OCI-LY3 (cell line): ENCODE results near the gene MUSK.

ENCODE experiments used
- H2AFZ ChIP-seq: fragments of 200-600, 300-600 bp; shearing (Covaris generic); 2 replicates; pipeline ENCODE4 v1.6.0; 2014; ENCODE audit warnings: antibody characterized with exemption, low read depth, low read length
- H3K27ac ChIP-seq: fragments of 200-600, 300-600 bp; sonication (generic); 2 replicates; pipeline ENCODE4 v1.5.1; 2014; ENCODE audit warnings: mild to moderate bottlenecking, low read length, moderate library complexity, mixed read lengths
- H3K27me3 ChIP-seq: fragments of 200-600, 300-600 bp; sonication (generic); 2 replicates; pipeline ENCODE4 v1.6.1; 2014; ENCODE audit warnings: low read depth, low read length, mixed read lengths
- H3K36me3 ChIP-seq: fragments of 200-600, 300-600 bp; sonication (generic); replicated peaks from 2 replicates; pipeline ENCODE3; 2014; ENCODE audit warnings: low read depth, low read length, mixed read lengths
- H3K4me1 ChIP-seq: fragments of 300-600, 200-600 bp; sonication (generic); 2 replicates; pipeline ENCODE4 v1.6.1; 2014; ENCODE audit warnings: low read length, mixed read lengths
- H3K4me2 ChIP-seq: fragments of 200-600, 300-600 bp; sonication (generic); 2 replicates; pipeline ENCODE4 v1.6.1; 2014; ENCODE audit warnings: low read length, mixed read lengths
- H3K4me3 ChIP-seq: fragments of 300-600, 200-600 bp; sonication (generic); 2 replicates; pipeline ENCODE4 v1.5.1; 2014; ENCODE audit warnings: antibody characterized with exemption, mild to moderate bottlenecking, low read length, moderate library complexity
- H3K79me2 ChIP-seq: fragments of 300-600, 200-600 bp; shearing (Covaris generic); 2 replicates; pipeline ENCODE4 v1.6.1; 2014; ENCODE audit warnings: mild to moderate bottlenecking, low read length, mixed read lengths
- H3K9ac ChIP-seq: fragments of 300-600, 200-600 bp; shearing (Covaris generic); 2 replicates; pipeline ENCODE4 v1.6.0; 2014; ENCODE audit warnings: mild to moderate bottlenecking, low read length, moderate library complexity
- H3K9me3 ChIP-seq: fragments of 200-600, 300-600 bp; shearing (Covaris generic); 2 replicates; pipeline ENCODE4 v1.6.1; 2014; ENCODE audit warnings: low read length, mixed read lengths; ENCODE audit not compliant: insufficient read depth
- H4K20me1 ChIP-seq: fragments of 200-600, 300-600 bp; sonication (generic); 2 replicates; pipeline ENCODE4 v1.6.1; 2016; ENCODE audit warnings: low read length, mixed read lengths; ENCODE audit not compliant: insufficient read depth
- EZH2phosphoT487 ChIP-seq: fragments of 200-600 bp; shearing (Covaris generic); IDR thresholded peaks from 2 replicates; pipeline ENCODE4 v1.6.1; 2018; ENCODE audit warnings: antibody characterized with exemption, mixed run types, low read depth
- TF ChIP-seq, protein P1 (sequence below): fragments of 200-600, 300-600 bp; sonication (generic); IDR thresholded peaks from 2 replicates; pipeline ENCODE4 v1.5.1; 2014; ENCODE audit warnings: antibody characterized with exemption, low read length, low read depth

MUSK gene

GRCh38 chr9:110710420-110710819 is 41.8 kb downstream of the MUSK start:
- Histone ChIP-seq H3K4me3 (no peak overlapping the region), H4K20me1 (no peaks in the 10 kb centered on the region), H3K27me3 (no peaks in the 10 kb centered on the region), H3K9me3 (no peaks in the 10 kb centered on the region), H3K9ac (no peak overlapping the region), H3K27ac (no peak overlapping the region), H3K79me2 (no peaks in the 10 kb centered on the region), H3K4me1 (no peaks in the 10 kb centered on the region), H2AFZ (no peak overlapping the region), H3K36me3 (no peaks in the 10 kb centered on the region), H3K4me2 (no peak overlapping the region)
- TF ChIP-seq EZH2phosphoT487 = no peak
- TF ChIP-seq, protein P1, sequence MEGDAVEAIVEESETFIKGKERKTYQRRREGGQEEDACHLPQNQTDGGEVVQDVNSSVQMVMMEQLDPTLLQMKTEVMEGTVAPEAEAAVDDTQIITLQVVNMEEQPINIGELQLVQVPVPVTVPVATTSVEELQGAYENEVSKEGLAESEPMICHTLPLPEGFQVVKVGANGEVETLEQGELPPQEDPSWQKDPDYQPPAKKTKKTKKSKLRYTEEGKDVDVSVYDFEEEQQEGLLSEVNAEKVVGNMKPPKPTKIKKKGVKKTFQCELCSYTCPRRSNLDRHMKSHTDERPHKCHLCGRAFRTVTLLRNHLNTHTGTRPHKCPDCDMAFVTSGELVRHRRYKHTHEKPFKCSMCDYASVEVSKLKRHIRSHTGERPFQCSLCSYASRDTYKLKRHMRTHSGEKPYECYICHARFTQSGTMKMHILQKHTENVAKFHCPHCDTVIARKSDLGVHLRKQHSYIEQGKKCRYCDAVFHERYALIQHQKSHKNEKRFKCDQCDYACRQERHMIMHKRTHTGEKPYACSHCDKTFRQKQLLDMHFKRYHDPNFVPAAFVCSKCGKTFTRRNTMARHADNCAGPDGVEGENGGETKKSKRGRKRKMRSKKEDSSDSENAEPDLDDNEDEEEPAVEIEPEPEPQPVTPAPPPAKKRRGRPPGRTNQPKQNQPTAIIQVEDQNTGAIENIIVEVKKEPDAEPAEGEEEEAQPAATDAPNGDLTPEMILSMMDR = no peak

GRCh38 chr9:110712955-110713354 is 44.4 kb downstream of the MUSK start:
- Histone ChIP-seq H3K79me2 (no peaks in the 10 kb centered on the region), H3K4me1 (no peaks in the 10 kb centered on the region), H3K27ac (no peak overlapping the region), H3K27me3 (no peaks in the 10 kb centered on the region), H3K36me3 (no peaks in the 10 kb centered on the region), H3K9ac (no peak overlapping the region), H3K4me3 (no peak overlapping the region), H3K4me2 (no peak overlapping the region), H4K20me1 (no peaks in the 10 kb centered on the region), H3K9me3 (no peaks in the 10 kb centered on the region), H2AFZ (no peak overlapping the region)
- TF ChIP-seq, protein P1 = no peak
- no peak for TF ChIP-seq EZH2phosphoT487

DNA sequence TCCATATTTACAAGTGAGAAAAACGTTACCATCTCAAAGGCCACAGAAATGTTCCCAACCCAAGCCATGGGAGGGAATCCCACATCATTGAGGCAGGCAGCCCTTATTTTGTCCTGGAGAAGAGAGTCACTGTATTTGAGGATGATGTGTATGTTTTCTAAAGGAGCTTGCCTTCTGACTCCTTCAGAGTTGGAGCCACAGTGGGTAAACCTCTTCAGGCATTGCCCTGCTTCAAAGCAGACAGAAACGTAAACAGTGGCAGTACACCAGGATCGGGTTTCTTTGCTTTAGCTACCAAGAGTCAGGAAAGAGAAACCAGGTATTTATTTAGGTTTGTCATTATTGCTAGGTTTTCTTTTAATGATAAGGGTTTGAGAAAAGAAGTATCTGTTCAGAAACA is 45.7 kb downstream of the MUSK start:
- H3K36me3 ChIP-seq = no peaks in the 10 kb centered on the region
- no peak overlapping the region for H3K4me2 ChIP-seq
- no peak overlapping the region for H3K9ac ChIP-seq
- H4K20me1 ChIP-seq = no peaks in the 10 kb centered on the region
- H2AFZ ChIP-seq = no peak overlapping the region
- H3K79me2 ChIP-seq = no peaks in the 10 kb centered on the region
- TF ChIP-seq, protein P1 = no peak
- TF ChIP-seq EZH2phosphoT487 = no peak
- no peak overlapping the region for H3K4me3 ChIP-seq
- no peaks in the 10 kb centered on the region for H3K27me3 ChIP-seq
- no peaks in the 10 kb centered on the region for H3K9me3 ChIP-seq
- H3K27ac ChIP-seq = no peak overlapping the region
- H3K4me1 ChIP-seq = no peaks in the 10 kb centered on the region

- H3K79me2 ChIP-seq = no peaks in the 10 kb centered on the region
- no peak overlapping the region for H3K9ac ChIP-seq
- H3K36me3 ChIP-seq = no peaks in the 10 kb centered on the region
- no peak overlapping the region for H3K4me3 ChIP-seq
- no peak overlapping the region for H3K27ac ChIP-seq
- H3K27me3 ChIP-seq = no peaks in the 10 kb centered on the region
- no peaks in the 10 kb centered on the region for H3K9me3 ChIP-seq
- TF ChIP-seq EZH2phosphoT487 = no peak
- TF ChIP-seq, protein P1 = no peak
- no peaks in the 10 kb centered on the region for H3K4me1 ChIP-seq
- no peaks in the 10 kb centered on the region for H4K20me1 ChIP-seq
- no peak overlapping the region for H3K4me2 ChIP-seq
- H2AFZ ChIP-seq = no peak overlapping the region
Observed at GRCh38 chr9:110728058-110728457, 59.5 kb downstream of the MUSK start.
